Measurements from ENCODE around the gene SBSN.

Gene SBSN

GRCh38 chr19:35490364-35490763 lies 37.7 kb downstream of the SBSN start, which contains the start of gene KRTDAP:
Gene KRTDAP, minus strand, starts transcription at chr19:35490464. Its CDS starts 22 bp downstream, at chr19:35490442.
- H3K27ac ChIP-seq = no peak within 1 kb of the TSS
- TF ChIP-seq ZFX (IDR thresholded peaks at IDR 0.05) = no peak
- TF ChIP-seq CTCF (conservative IDR thresholded peaks at IDR 0.05) = no peak

GRCh38 chr19:35488677-35489076 lies 39.4 kb downstream of the SBSN start:
- H3K27ac ChIP-seq = no peak overlapping the region
- TF ChIP-seq ZFX (IDR thresholded peaks at IDR 0.05) (no peak), CTCF (conservative IDR thresholded peaks at IDR 0.05) (no peak)

- TF ChIP-seq ZFX (IDR thresholded peaks at IDR 0.05) = no peak
- H3K27ac ChIP-seq = no peak overlapping the region
Measured at GRCh38 chr19:35487656-35488182, 40.4 kb downstream of the SBSN start.

GRCh38 chr19:35486268-35486708 lies 41.8 kb downstream of the SBSN start:
- TF ChIP-seq CTCF (conservative IDR thresholded peaks at IDR 0.05) = no peak
- no peak overlapping the region for H3K27ac ChIP-seq

GRCh38 chr19:35484252-35485036 lies 43.7 kb downstream of the SBSN start:
- H3K27ac ChIP-seq = no peak overlapping the region
- TF ChIP-seq ZFX (IDR thresholded peaks at IDR 0.05) (no peak), CTCF (conservative IDR thresholded peaks at IDR 0.05) (no peak)

- TF ChIP-seq CTCF (conservative IDR thresholded peaks at IDR 0.05) (no peak), ZFX (IDR thresholded peaks at IDR 0.05) (no peak)
- H3K27ac ChIP-seq = no peak overlapping the region
Measured at GRCh38 chr19:35483089-35483488, 45.0 kb downstream of the SBSN start.

- peak; percentile 45 for TF ChIP-seq CTCF (conservative IDR thresholded peaks at IDR 0.05)
- TF ChIP-seq ZFX (IDR thresholded peaks at IDR 0.05) = no peak
- H3K27ac ChIP-seq = no peak overlapping the region
Measured at GRCh38 chr19:35478794-35479677, 49.1 kb downstream of the SBSN start.
